SH-SY5Y (cell line): ENCODE results near the gene ACER2.

Experiments used
- GATA2 ChIP-seq: IDR thresholded peaks from 2 replicates; pipeline ENCODE4 v1.6.1; 2011; ENCODE audit warnings: mild to moderate bottlenecking, low read depth, low read length
- GATA3 ChIP-seq: IDR thresholded peaks from 2 replicates; pipeline ENCODE4 v1.6.1; 2011; ENCODE audit warnings: low read depth, mild to moderate bottlenecking, low read length, moderate library complexity

DNA sequence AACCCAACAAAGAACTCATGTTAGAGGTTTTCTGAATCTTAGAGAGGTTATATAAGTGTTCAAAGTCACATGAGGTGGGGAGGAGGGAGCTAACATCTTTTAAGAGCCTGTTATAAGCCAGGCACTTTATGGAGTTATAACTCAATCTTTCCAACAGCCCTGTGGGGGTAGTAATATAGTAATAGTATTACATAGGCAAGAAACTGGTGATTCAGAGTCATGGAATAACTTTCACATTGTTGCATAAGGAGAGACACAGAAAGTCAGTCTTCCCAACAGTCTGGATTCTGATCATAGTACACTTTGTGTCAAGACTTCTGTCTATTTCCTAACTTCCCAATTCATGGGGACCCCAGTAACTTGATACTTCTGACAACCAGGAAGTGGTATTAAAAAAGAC is 89.2 kb downstream of the ACER2 start:
- no peak for TF ChIP-seq GATA2
- no peak for TF ChIP-seq GATA3
